ENCODE data around the gene CAV2.

CAV2 gene

DNA sequence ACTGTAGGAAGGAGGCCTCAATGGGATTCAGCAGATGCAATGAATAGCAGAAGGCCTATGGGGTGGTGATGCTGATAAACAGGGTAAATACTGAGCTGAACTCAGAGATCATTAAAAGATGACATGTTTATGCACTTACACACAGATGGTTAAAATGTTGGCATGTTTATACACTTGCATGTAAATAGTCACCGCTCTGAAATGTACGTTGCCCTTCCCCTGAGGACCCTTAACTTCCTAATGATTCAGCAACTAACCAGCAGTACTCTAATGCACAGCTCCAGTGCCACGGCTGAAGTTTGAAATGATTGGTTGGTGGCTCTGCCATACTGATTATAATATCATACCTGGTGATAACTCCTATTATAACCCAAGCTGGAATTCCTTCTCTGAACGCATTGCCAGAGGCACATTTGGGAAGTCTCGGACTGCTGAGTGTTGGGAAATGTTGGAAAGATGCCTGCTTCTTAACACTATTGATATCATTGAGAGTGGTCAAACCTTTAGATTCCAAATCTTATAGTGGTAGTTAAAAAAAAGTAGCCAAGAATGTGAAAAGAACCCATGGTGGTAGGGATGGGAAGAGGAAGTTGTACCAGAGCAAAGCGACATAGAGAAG lies 21.6 kb downstream of the CAV2 start:
- TF ChIP-seq, protein P1, sequence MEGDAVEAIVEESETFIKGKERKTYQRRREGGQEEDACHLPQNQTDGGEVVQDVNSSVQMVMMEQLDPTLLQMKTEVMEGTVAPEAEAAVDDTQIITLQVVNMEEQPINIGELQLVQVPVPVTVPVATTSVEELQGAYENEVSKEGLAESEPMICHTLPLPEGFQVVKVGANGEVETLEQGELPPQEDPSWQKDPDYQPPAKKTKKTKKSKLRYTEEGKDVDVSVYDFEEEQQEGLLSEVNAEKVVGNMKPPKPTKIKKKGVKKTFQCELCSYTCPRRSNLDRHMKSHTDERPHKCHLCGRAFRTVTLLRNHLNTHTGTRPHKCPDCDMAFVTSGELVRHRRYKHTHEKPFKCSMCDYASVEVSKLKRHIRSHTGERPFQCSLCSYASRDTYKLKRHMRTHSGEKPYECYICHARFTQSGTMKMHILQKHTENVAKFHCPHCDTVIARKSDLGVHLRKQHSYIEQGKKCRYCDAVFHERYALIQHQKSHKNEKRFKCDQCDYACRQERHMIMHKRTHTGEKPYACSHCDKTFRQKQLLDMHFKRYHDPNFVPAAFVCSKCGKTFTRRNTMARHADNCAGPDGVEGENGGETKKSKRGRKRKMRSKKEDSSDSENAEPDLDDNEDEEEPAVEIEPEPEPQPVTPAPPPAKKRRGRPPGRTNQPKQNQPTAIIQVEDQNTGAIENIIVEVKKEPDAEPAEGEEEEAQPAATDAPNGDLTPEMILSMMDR (IDR thresholded peaks at IDR 0.05; ENCODE audit: low read length, missing control alignments) = no peak
- no peak for DNase-seq (ENCODE audit: low read depth)
- H3K4me3 ChIP-seq (replicated peaks; ENCODE audit: low read depth, low read length) = no peak overlapping the region

DNA sequence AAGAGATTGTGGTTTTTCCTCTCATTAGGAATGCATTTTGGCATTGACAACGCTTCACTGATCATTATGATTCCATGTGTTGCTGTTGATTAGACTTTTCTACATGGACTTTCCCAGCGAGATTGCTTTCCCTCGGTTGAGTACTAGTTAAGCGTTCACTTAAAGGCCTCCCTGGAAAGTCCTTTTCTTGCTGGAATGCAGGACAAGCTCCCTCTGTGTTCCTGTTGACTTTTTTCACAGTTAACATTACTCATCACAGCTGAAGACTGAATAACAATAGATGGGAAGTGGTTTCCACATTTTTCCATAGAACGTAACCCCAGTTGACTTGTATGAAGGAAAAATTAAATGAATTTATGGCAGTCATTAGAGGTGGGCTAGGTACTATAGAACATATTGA lies 22.7 kb downstream of the CAV2 start:
- peak; percentile 94 for DNase-seq (ENCODE audit: low read depth)
- TF ChIP-seq, protein P1 (IDR thresholded peaks at IDR 0.05; ENCODE audit: low read length, missing control alignments) = no peak
- no peak overlapping the region for H3K4me3 ChIP-seq (replicated peaks; ENCODE audit: low read depth, low read length)

DNA sequence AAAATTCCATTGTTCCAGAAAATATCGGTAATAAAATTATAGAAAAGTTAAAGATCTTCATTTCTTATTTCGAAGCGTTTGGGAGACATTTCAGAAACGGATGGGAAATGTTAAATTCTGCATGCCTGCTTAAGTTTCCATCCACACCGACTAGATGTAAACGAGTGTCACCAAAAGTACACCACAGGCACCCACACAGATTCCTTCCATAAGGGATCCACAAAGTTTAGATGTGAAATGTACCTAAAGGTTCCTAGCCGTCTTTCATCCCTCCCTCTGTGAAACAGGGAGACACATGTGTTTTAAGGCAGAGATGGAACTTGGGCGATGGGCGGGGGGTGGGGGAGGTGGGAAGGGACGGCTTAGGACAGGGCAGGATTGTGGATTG lies 24.7 kb downstream of the CAV2 start:
- DNase-seq (ENCODE audit: low read depth) = no peak
- TF ChIP-seq, protein P1 (IDR thresholded peaks at IDR 0.05; ENCODE audit: low read length, missing control alignments) = no peak
- H3K4me3 ChIP-seq (replicated peaks; ENCODE audit: low read depth, low read length) = peak overlapping the region; percentile 78

DNA sequence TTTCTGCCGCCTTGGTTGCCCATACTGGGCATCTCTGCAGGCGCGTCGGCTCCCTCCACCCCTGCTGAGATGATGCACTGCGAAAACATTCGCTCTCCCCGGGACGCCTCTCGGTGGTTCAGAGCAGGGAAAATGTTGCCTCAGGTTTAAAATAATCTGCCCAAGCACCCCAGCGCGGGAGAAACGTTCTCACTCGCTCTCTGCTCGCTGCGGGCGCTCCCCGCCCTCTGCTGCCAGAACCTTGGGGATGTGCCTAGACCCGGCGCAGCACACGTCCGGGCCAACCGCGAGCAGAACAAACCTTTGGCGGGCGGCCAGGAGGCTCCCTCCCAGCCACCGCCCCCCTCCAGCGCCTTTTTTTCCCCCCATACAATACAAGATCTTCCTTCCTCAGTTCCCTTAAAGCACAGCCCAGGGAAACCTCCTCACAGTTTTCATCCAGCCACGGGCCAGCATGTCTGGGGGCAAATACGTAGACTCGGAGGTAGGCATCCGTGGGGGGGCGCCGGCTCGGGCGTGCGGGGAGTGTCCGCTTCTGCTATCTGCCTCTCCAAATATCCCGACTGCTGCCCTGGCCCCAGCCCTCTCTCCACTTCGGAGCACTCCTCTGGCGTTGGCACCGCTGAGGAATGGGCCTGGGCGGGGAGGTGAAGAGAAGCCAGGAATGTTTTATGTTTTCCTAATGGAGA lies 25.2 kb downstream of the CAV2 start, which contains the start of gene CAV1:
Gene CAV1, plus strand, starts transcription at position 428 of the 689 bp plus-strand sequence. Its CDS starts 27 bp downstream, at position 455.
- DNase-seq (ENCODE audit: low read depth) = peak; percentile 92
- TF ChIP-seq, protein P1 (IDR thresholded peaks at IDR 0.05; ENCODE audit: low read length, missing control alignments) = peak; percentile 19
- peak within 1 kb of the TSS; percentile 78 for H3K4me3 ChIP-seq (replicated peaks; ENCODE audit: low read depth, low read length)

DNA sequence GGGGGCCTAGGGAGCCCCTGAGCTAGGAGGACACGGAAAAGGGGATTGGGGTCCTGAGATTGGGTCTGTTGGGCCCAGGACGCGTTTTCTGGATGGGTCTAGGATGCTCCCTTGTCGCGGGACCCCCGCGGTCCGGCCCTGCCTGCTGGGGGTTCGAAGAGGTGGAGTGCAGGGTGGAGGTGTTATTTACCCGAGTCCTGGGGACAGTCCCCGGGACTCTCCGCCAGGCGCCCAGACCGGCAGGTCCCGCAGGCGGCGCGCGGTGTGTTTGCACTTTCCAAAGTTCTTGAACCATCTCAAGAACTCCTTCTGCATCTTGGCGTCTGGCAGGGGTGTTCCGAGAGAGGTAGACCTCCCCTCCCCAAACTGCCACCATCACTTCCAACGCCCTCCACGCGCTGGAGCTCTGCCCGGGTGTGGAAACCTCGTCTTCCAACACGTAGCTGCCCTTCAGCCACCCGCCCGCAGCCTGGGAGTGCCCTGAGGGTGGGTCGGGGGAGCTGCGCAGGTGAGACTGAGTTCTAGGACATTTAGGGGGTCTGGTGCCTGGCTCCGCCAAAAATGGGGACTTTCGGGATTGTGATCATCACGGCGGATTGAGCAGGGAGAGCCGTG lies 25.9 kb downstream of the CAV2 start:
- peak overlapping the region; percentile 78 for H3K4me3 ChIP-seq (replicated peaks; ENCODE audit: low read depth, low read length)
- DNase-seq (ENCODE audit: low read depth) = peak; percentile 23
- TF ChIP-seq, protein P1 (IDR thresholded peaks at IDR 0.05; ENCODE audit: low read length, missing control alignments) = no peak

DNA sequence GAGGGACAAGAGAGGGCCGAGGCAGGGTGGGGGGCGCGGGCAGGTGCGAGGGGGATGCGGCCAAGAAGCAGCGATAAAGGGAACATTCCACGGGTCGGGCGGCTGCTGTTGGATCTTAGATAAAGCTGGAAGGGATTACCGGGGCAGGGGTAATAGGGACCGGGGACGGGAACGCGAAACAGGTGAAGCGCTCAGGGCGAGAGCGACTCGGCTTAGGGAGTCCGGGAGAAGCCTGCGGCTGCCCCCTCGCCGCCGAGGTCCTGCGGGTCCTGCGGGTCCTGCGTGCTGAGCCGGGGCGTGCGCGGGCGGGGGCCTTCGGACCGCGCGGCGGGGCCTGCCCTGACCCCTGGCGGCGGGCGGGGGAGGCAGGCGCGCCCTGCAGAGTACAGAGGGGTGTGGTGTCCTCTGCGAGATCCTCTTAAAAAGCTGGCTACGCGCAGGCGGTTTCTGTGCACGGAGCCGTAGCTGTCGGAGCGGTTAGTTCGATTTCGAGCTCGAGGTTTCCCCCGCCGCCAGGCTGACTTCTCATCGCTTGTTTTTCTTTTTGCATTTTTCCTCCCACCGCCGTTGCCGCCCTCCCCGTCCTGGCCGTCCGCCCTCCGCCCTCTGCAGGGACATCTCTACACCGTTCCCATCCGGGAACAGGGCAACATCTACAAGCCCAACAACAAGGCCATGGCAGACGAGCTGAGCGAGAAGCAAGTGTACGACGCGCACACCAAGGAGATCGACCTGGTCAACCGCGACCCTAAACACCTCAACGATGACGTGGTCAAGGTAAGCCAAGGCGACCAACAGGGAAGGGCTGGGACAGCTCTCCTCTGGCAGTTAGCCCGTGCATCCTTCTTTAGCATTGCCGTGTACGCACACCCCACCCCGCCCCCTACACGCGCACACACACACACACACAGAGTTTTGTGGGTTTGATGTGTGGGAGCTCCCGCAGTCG lies 26.6 kb downstream of the CAV2 start:
- TF ChIP-seq, protein P1 (IDR thresholded peaks at IDR 0.05; ENCODE audit: low read length, missing control alignments) = peak; percentile 36
- DNase-seq (ENCODE audit: low read depth) = peak; percentile 86
- peak overlapping the region; percentile 78 for H3K4me3 ChIP-seq (replicated peaks; ENCODE audit: low read depth, low read length)

All from fibroblast of pulmonary artery (primary cell).